Type B pancreatic cell (in vitro differentiated cells): ENCODE measurements around the gene CAMTA1. TPM values are rescaled to one million over a fixed set of nuclear protein-coding genes. Genes with fewer than 3 reads are reported as not detected.

ENCODE experiments used
- DNase-seq: peaks from one replicate; pipeline ENCODE4 v3.0.0; 2021; ENCODE audit warnings: mixed read lengths; ENCODE audit not compliant: unreplicated experiment; ENCODE audit errors: extremely low spot score
- H3K27ac Mint-ChIP-seq: 2 replicates; pipeline ENCODE4 v1.8.0; 2021; ENCODE audit warnings: mild to moderate bottlenecking, mixed read lengths
- H3K27me3 Mint-ChIP-seq: 2 replicates; pipeline ENCODE4 v1.8.0; 2021; ENCODE audit warnings: mixed read lengths
- H3K36me3 Mint-ChIP-seq: 2 replicates; pipeline ENCODE4 v1.8.0; 2021; ENCODE audit warnings: mixed read lengths
- H3K4me1 Mint-ChIP-seq: one replicate; pipeline ENCODE4 v1.8.0; 2021; ENCODE audit warnings: mixed read lengths; ENCODE audit not compliant: unreplicated experiment
- H3K4me3 Mint-ChIP-seq: 2 replicates; pipeline ENCODE4 v1.8.0; 2021; ENCODE audit warnings: mild to moderate bottlenecking, mixed read lengths
- H3K9me3 Mint-ChIP-seq: 2 replicates; pipeline ENCODE4 v1.8.0; 2021; ENCODE audit warnings: mixed read lengths
- total RNA-seq: library from RNA; stranded (reverse); gene quantifications from 2 replicates; pipeline ENCODE4 v1.2.1, GENCODE V29; 2021; ENCODE audit warnings: low replicate concordance
- TF ChIP-seq, protein P1 (sequence below): fragments of 200-600 bp; sonication (generic); conservative IDR thresholded peaks from 2 replicates; pipeline ENCODE4 v1.5.0; 2021; ENCODE audit warnings: antibody characterized with exemption, mild to moderate bottlenecking

CAMTA1 gene
- total RNA-seq, 1 donor from 2014 or later = 82.5 TPM

- Mint-ChIP-seq H3K27me3 (no peaks in the 10 kb centered on the region), H3K9me3 (no peaks in the 10 kb centered on the region), H3K36me3 (peaks cover 18% of the 10 kb centered on the region), H3K4me1 (no peaks in the 10 kb centered on the region), H3K4me3 (no peak overlapping the region), H3K27ac (no peak overlapping the region)
- TF ChIP-seq, protein P1, sequence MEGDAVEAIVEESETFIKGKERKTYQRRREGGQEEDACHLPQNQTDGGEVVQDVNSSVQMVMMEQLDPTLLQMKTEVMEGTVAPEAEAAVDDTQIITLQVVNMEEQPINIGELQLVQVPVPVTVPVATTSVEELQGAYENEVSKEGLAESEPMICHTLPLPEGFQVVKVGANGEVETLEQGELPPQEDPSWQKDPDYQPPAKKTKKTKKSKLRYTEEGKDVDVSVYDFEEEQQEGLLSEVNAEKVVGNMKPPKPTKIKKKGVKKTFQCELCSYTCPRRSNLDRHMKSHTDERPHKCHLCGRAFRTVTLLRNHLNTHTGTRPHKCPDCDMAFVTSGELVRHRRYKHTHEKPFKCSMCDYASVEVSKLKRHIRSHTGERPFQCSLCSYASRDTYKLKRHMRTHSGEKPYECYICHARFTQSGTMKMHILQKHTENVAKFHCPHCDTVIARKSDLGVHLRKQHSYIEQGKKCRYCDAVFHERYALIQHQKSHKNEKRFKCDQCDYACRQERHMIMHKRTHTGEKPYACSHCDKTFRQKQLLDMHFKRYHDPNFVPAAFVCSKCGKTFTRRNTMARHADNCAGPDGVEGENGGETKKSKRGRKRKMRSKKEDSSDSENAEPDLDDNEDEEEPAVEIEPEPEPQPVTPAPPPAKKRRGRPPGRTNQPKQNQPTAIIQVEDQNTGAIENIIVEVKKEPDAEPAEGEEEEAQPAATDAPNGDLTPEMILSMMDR = peak; percentile 78
- DNase-seq = no peak
Measured at GRCh38 chr1:7808253-7808844, 1023.1 kb downstream of the CAMTA1 start.

DNA sequence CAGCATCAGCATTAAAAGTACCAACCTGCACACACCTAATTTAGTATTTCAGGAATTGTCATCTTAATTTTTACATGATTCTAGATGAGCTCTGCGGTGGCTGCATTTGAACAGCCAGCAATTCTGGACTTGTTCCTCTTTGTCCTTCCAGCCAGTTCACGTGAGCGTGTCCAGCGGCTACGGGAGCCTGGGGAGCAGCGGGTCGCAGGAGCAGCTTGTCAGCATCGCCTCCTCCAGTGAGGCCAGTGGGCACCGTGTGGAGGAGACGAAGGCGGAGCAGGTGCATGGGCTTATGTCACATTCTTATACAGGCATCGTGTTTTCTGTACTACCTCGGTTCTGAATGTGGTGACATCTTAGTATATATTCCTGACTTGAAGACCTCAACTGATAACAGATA lies 1024.5 kb downstream of the CAMTA1 start:
- no peak overlapping the region for H3K4me3 Mint-ChIP-seq
- no peak overlapping the region for H3K27ac Mint-ChIP-seq
- TF ChIP-seq, protein P1 = no peak
- no peaks in the 10 kb centered on the region for H3K4me1 Mint-ChIP-seq
- H3K27me3 Mint-ChIP-seq = no peaks in the 10 kb centered on the region
- peaks cover 8% of the 10 kb centered on the region for H3K9me3 Mint-ChIP-seq
- DNase-seq = no peak
- H3K36me3 Mint-ChIP-seq = peaks cover 28% of the 10 kb centered on the region

DNA sequence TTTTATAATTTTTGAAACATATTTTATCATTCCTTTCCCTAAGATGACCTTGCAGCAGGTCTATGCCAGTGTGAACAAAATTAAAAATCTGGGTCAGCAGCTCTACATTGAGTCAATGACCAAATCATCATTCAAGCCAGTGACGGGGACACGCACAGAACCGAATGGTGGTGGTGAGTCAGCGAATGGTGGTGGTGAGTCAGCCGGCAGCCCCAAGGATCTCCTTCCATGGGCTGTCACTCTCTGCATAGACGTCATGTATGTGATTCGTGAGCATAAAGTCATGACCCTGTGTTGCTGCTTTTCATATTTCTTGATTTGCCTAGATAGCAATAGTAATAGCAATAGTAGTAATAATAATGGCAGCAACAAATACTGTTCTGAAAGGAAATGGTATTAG lies 1025.1 kb downstream of the CAMTA1 start:
- peaks cover 29% of the 10 kb centered on the region for H3K36me3 Mint-ChIP-seq
- no peaks in the 10 kb centered on the region for H3K4me1 Mint-ChIP-seq
- DNase-seq = no peak
- peaks cover 8% of the 10 kb centered on the region for H3K9me3 Mint-ChIP-seq
- TF ChIP-seq, protein P1 = no peak
- H3K27ac Mint-ChIP-seq = no peak overlapping the region
- no peak overlapping the region for H3K4me3 Mint-ChIP-seq
- no peaks in the 10 kb centered on the region for H3K27me3 Mint-ChIP-seq

GRCh38 chr1:7811476-7811875 lies 1026.2 kb downstream of the CAMTA1 start:
- Mint-ChIP-seq H3K9me3 (peaks cover 8% of the 10 kb centered on the region), H3K27me3 (no peaks in the 10 kb centered on the region), H3K4me1 (no peaks in the 10 kb centered on the region), H3K27ac (no peak overlapping the region), H3K4me3 (no peak overlapping the region), H3K36me3 (peaks cover 29% of the 10 kb centered on the region)
- DNase-seq = no peak
- TF ChIP-seq, protein P1 = no peak

- TF ChIP-seq, protein P1 = no peak
- DNase-seq = no peak
- H3K4me1 Mint-ChIP-seq = no peaks in the 10 kb centered on the region
- H3K27me3 Mint-ChIP-seq = no peaks in the 10 kb centered on the region
- H3K9me3 Mint-ChIP-seq = peaks cover 8% of the 10 kb centered on the region
- no peak overlapping the region for H3K27ac Mint-ChIP-seq
- H3K36me3 Mint-ChIP-seq = peaks cover 29% of the 10 kb centered on the region
- no peak overlapping the region for H3K4me3 Mint-ChIP-seq
Measured at GRCh38 chr1:7813677-7814373, 1028.6 kb downstream of the CAMTA1 start.

Other genes with a start within 250 kb of the CAMTA1 start
- gene NOL9, start 230.9 kb upstream of the CAMTA1 start, total RNA-seq = 32.9 and 43.0 TPM in 2 replicates
- not detected in 2 replicates for gene TAS1R1, start 230.1 kb upstream of the CAMTA1 start, total RNA-seq
- 30.7 and 44.2 TPM in 2 replicates for gene ZBTB48, start 205.5 kb upstream of the CAMTA1 start, total RNA-seq
- gene KLHL21, start 182.6 kb upstream of the CAMTA1 start, total RNA-seq = 13.6 and 15.1 TPM in 2 replicates
- 14.7 and 21.2 TPM in 2 replicates for gene PHF13, start 171.7 kb upstream of the CAMTA1 start, total RNA-seq
- gene THAP3, start 160.6 kb upstream of the CAMTA1 start, total RNA-seq = 18.4 and 21.6 TPM in 2 replicates
- gene DNAJC11, start 83.6 kb upstream of the CAMTA1 start, total RNA-seq = 65.2 and 70.3 TPM in 2 replicates